ENCODE data around the gene IPO4.
A peak's percentile ranks its signal among the peaks of the same experiment; 100 is the strongest.

IPO4 gene

GRCh38 chr14:24190416-24190815 lies 1.8 kb upstream of the IPO4 start:
- no peak for TF ChIP-seq ZNF274 (IDR thresholded peaks at IDR 0.05; ENCODE audit: low read depth, low read length)
- H3K4me3 ChIP-seq (ENCODE audit: low read length): no peak overlapping the region

GRCh38 chr14:24189460-24189859 lies 844 bp upstream of the IPO4 start:
- H3K4me3 ChIP-seq (ENCODE audit: low read length): no peak overlapping the region
- TF ChIP-seq ZNF274 (IDR thresholded peaks at IDR 0.05; ENCODE audit: low read depth, low read length): no peak

- no peak overlapping the region; the same call in 1 of the 2 replicates for H3K4me3 ChIP-seq (ENCODE audit: low read length)
- no peak for TF ChIP-seq ZNF274 (IDR thresholded peaks at IDR 0.05; ENCODE audit: low read depth, low read length)
These were observed 401 bp upstream of the IPO4 start for GRCh38 chr14:24189059-24189375.

DNA sequence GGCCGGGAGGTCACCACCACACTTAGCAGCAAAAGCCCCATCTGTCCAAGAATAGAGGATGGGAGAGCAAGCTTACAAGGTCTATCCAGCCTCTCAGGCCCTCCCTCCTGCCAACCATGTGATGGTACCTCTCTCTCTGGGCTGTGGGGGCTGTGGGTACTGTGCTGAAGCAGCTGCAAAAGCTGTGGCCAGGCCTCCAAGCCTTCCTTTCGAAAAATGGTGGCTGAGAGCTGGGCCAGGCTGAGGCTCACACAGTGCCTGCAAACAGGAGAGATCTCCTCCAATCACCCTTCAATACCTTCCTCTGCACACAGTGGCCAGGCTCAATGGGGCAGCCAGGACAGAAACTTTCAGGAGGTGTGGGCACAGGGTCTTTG lies 1.1 kb downstream of the IPO4 start:
- TF ChIP-seq ZNF274 (IDR thresholded peaks at IDR 0.05; ENCODE audit: low read depth, low read length): no peak
- H3K4me3 ChIP-seq (ENCODE audit: low read length): peak overlapping the region; percentile 72

DNA sequence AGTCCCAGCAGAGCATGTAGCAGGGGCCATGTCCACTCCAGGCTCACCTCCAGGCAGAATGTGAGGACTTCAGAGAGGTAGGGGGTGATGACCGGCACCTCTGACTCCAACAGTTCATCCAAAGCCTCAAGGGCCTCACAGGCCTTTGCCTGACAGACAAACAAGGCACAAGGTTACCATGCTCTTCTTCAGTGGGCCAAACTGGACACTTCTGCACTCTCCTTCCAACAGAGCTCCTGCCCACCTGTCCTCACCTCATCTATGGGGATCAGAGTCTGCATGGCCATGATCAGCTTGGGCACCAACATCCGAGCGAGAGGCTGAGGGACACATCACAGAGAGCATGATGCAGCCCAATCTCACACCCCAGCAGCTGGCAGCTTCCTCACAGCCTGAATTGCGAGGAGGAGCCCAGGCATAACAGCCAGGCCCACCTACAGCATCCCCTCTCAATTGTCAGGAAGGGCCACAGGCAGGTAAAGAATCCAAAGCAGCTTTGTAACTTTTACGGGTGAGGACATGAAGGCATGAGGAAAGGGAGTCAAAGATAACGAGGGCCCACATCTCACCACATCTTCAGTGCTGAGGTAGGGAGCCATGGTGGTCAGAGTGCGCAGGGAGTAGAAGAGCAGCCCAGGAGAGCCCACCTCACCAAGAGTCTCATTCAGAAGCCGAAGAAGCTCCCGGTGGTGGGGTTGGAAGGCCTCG lies 1.6 kb downstream of the IPO4 start:
- H3K4me3 ChIP-seq (ENCODE audit: low read length): no peak overlapping the region; the same call in 1 of the 2 replicates
- TF ChIP-seq ZNF274 (IDR thresholded peaks at IDR 0.05; ENCODE audit: low read depth, low read length): no peak

- TF ChIP-seq ZNF274 (IDR thresholded peaks at IDR 0.05; ENCODE audit: low read depth, low read length): no peak
- no peak overlapping the region for H3K4me3 ChIP-seq (ENCODE audit: low read length)
These were observed 2.9 kb downstream of the IPO4 start for GRCh38 chr14:24185741-24186140.

DNA sequence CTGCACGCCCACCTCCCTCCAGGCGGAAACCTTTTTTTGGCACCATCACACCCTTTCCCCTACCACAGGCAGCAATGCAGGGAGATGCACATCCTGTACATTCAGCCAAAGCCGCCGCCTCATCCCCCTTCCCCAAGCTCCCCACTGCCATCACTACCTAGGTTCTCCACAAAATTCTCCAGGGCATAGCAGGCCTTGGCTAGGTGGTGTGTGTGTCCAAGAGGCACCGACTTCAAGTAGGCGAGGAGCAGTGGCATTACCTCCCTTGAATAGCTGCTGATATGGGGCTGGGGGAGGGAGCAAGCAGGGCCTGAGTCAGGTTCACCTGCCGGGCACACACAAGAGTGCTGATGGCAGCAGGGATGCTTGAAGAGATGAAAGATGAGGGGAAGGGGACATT lies 3.6 kb downstream of the IPO4 start:
- H3K4me3 ChIP-seq (ENCODE audit: low read length): no peak overlapping the region
- no peak for TF ChIP-seq ZNF274 (IDR thresholded peaks at IDR 0.05; ENCODE audit: low read depth, low read length)

DNA sequence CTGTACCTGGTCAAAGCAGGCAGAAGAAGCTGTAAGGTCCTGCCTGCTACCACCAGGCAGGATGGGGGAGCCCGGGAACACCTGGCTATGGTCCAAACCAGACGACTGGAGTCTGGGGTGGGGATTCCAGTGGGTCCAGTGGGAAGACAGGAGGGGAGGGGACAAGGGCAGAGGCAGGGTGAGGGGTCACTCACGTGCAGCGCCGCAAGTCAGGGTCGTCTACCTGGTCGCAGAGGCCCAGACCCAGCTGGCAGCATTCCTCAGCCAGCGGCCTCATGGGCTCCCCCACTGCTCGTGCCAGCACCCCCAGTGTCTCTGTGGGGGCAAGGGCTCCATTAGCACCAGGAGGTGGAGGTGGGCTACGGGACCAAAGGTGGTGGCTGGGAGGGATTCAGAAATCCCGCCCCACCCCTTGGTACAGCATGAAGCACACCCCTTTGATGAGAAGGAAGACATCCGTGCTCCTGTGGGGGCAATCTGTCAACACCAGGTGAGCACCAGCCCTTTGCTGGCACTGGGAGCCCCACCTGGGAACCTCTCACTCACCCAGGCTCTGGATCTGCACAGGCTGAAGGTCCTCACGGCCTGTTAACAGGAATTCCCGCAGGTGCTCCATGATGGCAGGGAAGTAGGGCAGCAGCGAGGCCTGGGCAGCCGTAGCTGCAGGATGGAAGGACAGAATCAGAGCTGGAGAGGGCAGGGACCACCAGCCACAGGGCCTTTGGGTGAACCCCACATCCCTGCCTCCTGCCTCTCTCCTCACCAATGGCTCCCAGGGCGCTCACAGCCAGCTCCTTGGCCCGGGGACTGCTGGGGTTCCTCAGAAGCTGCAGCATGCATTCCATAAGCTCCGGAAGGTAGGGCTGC lies 4.3 kb downstream of the IPO4 start:
- no peak for TF ChIP-seq ZNF274 (IDR thresholded peaks at IDR 0.05; ENCODE audit: low read depth, low read length)
- no peak overlapping the region for H3K4me3 ChIP-seq (ENCODE audit: low read length)

DNA sequence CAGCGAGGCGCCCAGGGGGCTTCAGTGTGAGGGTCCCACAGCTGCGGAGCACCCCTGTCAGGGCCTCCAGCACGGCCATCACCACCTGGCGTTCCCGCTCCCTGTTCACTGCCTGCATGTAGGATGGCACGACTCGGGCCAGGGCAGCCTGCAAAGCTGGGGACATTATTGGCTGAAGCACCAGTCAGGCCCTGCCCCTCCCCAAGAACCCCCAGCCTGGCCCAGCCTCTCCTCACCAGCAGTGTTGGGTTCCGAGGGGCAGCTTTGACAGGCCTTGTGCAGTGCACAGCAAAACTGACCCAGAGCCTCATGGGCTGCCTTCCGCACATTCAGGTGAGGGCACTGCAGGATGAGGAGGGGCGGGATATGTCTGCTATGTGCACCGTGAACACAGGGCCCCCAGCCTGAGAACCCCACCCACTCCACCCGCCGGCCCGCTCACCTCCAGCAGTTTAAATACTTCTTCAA lies 5.6 kb downstream of the IPO4 start:
- H3K4me3 ChIP-seq (ENCODE audit: low read length): no peak overlapping the region
- TF ChIP-seq ZNF274 (IDR thresholded peaks at IDR 0.05; ENCODE audit: low read depth, low read length): no peak

- no peak for TF ChIP-seq ZNF274 (IDR thresholded peaks at IDR 0.05; ENCODE audit: low read depth, low read length)
- no peak overlapping the region for H3K4me3 ChIP-seq (ENCODE audit: low read length)
These were observed 6.3 kb downstream of the IPO4 start for GRCh38 chr14:24182110-24182882.

DNA sequence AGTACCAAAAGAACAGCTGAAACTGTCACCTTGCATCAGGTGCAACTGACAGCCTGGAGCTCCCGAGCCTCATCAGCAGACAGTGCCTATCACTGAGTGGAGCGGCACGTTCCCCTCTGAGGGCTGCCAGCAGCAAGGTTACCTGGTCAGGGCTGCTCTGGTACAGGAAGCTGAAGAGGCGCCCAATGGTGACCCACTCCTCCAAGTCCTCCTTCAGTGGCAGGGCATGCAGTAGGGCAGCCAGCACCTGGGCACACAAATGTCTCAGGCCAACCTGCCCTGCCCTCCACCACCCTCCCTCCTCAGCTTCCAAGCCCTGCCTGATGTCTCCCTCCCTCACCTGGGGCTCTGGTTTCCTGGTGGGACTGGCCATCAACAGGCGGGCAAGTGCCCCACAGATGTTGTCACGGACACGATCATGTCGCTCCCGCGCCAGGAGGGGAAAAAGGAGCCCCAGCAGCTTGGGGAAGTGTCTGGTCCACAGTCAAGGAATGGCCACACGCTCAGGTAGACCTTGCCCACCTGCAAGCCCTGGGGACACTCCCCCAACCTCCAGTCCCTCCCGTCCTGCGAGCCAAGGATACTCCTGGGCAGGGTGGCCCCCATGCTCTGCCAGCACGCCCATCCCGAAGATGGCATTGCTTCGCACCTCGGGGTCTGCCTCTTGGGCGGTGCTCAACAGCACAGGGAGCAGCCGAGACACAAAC lies 7.1 kb downstream of the IPO4 start:
- TF ChIP-seq ZNF274 (IDR thresholded peaks at IDR 0.05; ENCODE audit: low read depth, low read length): no peak
- H3K4me3 ChIP-seq (ENCODE audit: low read length): no peak overlapping the region

- no peak for TF ChIP-seq ZNF274 (IDR thresholded peaks at IDR 0.05; ENCODE audit: low read depth, low read length)
- no peak overlapping the region for H3K4me3 ChIP-seq (ENCODE audit: low read length)
These were observed 8.4 kb downstream of the IPO4 start for GRCh38 chr14:24179961-24180796.

DNA sequence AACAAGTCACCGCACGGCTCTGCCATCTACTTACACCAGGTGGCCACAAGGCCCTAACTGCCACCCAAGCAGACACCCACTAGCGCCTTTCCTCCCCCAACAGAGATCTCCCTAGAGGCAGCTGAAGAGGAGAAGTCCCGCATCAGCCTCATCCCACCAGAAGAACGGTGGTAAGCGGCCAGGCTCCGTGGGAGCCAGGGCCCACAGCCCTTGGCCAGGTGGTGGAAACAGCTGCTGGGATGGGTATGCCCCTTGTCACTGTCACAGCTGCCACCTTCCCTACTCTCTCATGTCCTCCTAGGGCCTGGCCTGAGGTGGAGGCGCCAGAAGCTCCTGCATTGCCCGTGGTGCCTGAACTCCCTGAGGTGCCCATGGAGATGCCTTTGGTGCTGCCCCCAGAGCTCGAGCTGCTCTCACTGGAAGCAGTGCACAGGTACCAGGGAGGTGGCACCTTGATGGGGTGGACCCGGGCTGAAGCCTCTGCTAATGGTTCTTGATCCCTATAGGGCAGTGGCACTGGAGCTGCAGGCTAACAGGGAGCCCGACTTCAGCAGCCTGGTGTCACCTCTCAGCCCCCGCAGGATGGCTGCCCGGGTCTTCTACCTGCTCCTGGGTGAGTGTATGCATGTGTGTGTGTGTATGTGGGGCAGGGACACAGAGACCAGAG lies 9.2 kb downstream of the IPO4 start:
- TF ChIP-seq ZNF274 (IDR thresholded peaks at IDR 0.05; ENCODE audit: low read depth, low read length): no peak
- no peak overlapping the region for H3K4me3 ChIP-seq (ENCODE audit: low read length)
